GM23338 (cell line): ENCODE measurements around the gene RAD51B. TPM values are rescaled to one million over a fixed set of nuclear protein-coding genes. Genes with fewer than 3 reads are reported as not detected.

ENCODE experiments used
- EZH2 ChIP-seq: fragments of 200-600 bp; sonication (generic); IDR thresholded peaks from one replicate; pipeline ENCODE4 v1.8.0; 2017; ENCODE audit warnings: antibody characterized with exemption, mild to moderate bottlenecking, low read depth; ENCODE audit not compliant: unreplicated experiment
- EZH2phosphoT487 ChIP-seq: fragments of 200-600 bp; sonication (generic); IDR thresholded peaks from one replicate; pipeline ENCODE4 v1.8.1; 2018; ENCODE audit warnings: antibody characterized with exemption; ENCODE audit not compliant: unreplicated experiment
- ZNF331 ChIP-seq: fragments of 250-450 bp; sonication (Bioruptor Pico); IDR thresholded peaks from 2 replicates; pipeline ENCODE4 v1.5.0; 2020; ENCODE audit warnings: low read depth, mild to moderate bottlenecking, moderate library complexity
- polyA plus RNA-seq: library from polyadenylated mRNA; unstranded; fragments of >200 nt; fragmentation: Nextera tagmentation; extraction: Ambion mirVana; gene quantifications from 2 replicates; pipeline ENCODE4 v1.2.1, GENCODE V29; 2016
- total RNA-seq: library from RNA; depleted of rRNA; stranded (reverse); fragments of >200 nt; shearing (Covaris generic); gene quantifications from 2 replicates; pipeline ENCODE4 v1.2.3, GENCODE V29; 2014
- TF ChIP-seq, protein P1 (sequence below): fragments of 250-450 bp; sonication (Bioruptor Pico); IDR thresholded peaks from 2 replicates; pipeline ENCODE4 v1.5.0; 2020; ENCODE audit warnings: mild to moderate bottlenecking, moderate library complexity
- TF ChIP-seq, protein P2 (sequence below): IDR thresholded peaks from one replicate; pipeline ENCODE4 v1.6.1; 2018; ENCODE audit warnings: antibody characterized with exemption; ENCODE audit not compliant: unreplicated experiment
- TF ChIP-seq, protein P3 (sequence below): IDR thresholded peaks from 2 replicates; pipeline ENCODE4 v1.6.1; 2016; ENCODE audit warnings: antibody characterized with exemption

Gene RAD51B
- total and polyA plus RNA-seq, 2 experiments from 2014 or later: 15.7 to 29.1 TPM

DNA sequence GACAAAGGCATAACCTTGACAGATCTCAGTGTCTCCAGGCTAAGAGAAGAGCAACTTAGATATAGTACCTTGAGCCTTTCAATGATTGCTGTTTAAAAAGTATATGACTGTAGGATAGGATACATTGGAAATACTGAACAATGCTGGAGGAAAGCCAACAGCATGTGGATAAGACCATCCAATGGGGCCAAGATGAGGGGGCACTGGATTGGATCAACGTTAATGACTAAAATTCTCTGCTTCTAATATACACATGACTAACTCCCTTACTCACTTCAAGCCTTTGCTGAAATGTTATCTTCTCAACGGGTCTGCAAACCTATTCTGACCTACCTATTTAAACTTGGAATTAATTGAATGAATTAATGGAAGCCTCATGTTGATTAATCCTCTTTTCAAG lies 354.9 kb downstream of the RAD51B start (continued):
- TF ChIP-seq, protein P1, sequence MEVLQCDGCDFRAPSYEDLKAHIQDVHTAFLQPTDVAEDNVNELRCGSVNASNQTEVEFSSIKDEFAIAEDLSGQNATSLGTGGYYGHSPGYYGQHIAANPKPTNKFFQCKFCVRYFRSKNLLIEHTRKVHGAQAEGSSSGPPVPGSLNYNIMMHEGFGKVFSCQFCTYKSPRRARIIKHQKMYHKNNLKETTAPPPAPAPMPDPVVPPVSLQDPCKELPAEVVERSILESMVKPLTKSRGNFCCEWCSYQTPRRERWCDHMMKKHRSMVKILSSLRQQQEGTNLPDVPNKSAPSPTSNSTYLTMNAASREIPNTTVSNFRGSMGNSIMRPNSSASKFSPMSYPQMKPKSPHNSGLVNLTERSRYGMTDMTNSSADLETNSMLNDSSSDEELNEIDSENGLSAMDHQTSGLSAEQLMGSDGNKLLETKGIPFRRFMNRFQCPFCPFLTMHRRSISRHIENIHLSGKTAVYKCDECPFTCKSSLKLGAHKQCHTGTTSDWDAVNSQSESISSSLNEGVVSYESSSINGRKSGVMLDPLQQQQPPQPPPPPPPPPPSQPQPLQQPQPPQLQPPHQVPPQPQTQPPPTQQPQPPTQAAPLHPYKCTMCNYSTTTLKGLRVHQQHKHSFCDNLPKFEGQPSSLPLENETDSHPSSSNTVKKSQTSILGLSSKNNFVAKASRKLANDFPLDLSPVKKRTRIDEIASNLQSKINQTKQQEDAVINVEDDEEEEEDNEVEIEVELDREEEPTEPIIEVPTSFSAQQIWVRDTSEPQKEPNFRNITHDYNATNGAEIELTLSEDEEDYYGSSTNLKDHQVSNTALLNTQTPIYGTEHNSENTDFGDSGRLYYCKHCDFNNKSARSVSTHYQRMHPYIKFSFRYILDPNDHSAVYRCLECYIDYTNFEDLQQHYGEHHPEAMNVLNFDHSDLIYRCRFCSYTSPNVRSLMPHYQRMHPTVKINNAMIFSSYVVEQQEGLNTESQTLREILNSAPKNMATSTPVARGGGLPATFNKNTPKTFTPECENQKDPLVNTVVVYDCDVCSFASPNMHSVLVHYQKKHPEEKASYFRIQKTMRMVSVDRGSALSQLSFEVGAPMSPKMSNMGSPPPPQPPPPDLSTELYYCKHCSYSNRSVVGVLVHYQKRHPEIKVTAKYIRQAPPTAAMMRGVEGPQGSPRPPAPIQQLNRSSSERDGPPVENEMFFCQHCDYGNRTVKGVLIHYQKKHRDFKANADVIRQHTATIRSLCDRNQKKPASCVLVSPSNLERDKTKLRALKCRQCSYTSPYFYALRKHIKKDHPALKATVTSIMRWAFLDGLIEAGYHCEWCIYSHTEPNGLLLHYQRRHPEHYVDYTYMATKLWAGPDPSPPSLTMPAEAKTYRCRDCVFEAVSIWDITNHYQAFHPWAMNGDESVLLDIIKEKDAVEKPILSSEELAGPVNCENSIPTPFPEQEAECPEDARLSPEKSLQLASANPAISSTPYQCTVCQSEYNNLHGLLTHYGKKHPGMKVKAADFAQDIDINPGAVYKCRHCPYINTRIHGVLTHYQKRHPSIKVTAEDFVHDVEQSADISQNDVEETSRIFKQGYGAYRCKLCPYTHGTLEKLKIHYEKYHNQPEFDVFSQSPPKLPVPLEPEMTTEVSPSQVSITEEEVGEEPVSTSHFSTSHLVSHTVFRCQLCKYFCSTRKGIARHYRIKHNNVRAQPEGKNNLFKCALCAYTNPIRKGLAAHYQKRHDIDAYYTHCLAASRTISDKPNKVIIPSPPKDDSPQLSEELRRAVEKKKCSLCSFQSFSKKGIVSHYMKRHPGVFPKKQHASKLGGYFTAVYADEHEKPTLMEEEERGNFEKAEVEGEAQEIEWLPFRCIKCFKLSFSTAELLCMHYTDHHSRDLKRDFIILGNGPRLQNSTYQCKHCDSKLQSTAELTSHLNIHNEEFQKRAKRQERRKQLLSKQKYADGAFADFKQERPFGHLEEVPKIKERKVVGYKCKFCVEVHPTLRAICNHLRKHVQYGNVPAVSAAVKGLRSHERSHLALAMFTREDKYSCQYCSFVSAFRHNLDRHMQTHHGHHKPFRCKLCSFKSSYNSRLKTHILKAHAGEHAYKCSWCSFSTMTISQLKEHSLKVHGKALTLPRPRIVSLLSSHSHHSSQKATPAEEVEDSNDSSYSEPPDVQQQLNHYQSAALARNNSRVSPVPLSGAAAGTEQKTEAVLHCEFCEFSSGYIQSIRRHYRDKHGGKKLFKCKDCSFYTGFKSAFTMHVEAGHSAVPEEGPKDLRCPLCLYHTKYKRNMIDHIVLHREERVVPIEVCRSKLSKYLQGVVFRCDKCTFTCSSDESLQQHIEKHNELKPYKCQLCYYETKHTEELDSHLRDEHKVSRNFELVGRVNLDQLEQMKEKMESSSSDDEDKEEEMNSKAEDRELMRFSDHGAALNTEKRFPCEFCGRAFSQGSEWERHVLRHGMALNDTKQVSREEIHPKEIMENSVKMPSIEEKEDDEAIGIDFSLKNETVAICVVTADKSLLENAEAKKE (CRISPR knock-in tag): no peak
- TF ChIP-seq, protein P2, sequence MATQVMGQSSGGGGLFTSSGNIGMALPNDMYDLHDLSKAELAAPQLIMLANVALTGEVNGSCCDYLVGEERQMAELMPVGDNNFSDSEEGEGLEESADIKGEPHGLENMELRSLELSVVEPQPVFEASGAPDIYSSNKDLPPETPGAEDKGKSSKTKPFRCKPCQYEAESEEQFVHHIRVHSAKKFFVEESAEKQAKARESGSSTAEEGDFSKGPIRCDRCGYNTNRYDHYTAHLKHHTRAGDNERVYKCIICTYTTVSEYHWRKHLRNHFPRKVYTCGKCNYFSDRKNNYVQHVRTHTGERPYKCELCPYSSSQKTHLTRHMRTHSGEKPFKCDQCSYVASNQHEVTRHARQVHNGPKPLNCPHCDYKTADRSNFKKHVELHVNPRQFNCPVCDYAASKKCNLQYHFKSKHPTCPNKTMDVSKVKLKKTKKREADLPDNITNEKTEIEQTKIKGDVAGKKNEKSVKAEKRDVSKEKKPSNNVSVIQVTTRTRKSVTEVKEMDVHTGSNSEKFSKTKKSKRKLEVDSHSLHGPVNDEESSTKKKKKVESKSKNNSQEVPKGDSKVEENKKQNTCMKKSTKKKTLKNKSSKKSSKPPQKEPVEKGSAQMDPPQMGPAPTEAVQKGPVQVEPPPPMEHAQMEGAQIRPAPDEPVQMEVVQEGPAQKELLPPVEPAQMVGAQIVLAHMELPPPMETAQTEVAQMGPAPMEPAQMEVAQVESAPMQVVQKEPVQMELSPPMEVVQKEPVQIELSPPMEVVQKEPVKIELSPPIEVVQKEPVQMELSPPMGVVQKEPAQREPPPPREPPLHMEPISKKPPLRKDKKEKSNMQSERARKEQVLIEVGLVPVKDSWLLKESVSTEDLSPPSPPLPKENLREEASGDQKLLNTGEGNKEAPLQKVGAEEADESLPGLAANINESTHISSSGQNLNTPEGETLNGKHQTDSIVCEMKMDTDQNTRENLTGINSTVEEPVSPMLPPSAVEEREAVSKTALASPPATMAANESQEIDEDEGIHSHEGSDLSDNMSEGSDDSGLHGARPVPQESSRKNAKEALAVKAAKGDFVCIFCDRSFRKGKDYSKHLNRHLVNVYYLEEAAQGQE: no peak
- TF ChIP-seq ZNF331 (CRISPR knock-in tag) (no peak), EZH2phosphoT487 (no peak), EZH2 (no peak)
- TF ChIP-seq, protein P3, sequence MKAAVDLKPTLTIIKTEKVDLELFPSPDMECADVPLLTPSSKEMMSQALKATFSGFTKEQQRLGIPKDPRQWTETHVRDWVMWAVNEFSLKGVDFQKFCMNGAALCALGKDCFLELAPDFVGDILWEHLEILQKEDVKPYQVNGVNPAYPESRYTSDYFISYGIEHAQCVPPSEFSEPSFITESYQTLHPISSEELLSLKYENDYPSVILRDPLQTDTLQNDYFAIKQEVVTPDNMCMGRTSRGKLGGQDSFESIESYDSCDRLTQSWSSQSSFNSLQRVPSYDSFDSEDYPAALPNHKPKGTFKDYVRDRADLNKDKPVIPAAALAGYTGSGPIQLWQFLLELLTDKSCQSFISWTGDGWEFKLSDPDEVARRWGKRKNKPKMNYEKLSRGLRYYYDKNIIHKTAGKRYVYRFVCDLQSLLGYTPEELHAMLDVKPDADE: no peak
